ENCODE results near the gene WRAP73. TPM values are rescaled to one million over a fixed set of nuclear protein-coding genes. Genes with fewer than 3 reads are reported as not detected.

Gene WRAP73, protein sequence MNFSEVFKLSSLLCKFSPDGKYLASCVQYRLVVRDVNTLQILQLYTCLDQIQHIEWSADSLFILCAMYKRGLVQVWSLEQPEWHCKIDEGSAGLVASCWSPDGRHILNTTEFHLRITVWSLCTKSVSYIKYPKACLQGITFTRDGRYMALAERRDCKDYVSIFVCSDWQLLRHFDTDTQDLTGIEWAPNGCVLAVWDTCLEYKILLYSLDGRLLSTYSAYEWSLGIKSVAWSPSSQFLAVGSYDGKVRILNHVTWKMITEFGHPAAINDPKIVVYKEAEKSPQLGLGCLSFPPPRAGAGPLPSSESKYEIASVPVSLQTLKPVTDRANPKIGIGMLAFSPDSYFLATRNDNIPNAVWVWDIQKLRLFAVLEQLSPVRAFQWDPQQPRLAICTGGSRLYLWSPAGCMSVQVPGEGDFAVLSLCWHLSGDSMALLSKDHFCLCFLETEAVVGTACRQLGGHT
- total RNA-seq (14.3 and 14.7 TPM in 2 replicates), polyA plus RNA-seq (23.5 and 28.8 TPM in 2 replicates)

DNA sequence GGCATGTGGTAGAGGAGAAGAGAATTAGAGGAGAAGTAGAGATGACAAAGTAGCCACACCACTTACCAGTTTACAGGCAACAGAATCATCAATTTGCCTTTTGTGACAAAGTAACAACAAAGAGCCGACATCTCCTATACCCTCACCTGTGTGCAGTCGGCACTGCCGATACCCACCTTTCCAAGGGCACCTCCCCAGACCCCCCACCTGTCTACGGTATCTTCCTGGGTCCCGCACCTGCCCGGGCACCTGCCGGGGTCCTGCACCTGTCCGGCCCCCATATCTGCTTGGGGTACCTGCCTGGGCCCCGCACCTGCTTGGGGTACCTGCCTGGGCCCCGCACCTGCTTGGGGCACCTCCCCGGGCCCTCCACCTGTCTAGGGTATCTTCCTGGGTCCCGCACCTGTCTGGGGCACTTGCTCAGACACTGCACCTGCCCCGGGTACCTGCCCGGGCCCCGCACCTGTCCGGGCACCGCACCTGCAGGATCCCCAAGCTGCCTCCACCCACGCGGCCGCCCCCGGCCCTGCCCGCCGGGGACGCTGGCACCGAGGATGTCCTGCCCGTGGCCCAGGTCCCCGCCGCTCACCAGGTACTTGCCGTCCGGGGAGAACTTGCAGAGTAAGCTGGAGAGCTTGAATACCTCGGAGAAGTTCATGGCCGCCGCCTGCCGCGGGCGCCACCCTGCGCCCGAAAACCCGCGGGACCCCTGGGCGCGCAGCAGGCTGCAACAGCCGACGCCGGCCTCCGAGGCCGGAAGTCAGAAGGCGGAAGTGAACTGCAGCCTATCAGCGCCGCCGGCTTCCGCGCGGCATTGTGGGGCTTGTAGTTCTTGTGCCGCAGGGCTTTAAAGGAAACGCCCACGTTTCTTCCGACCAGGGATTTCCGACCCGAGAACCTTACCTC lies at the start of gene WRAP73:
TSS of gene WRAP73 (minus strand) at position 762 of the 906 bp plus-strand sequence. CDS start at position 658, 104 bp downstream.
- 5% methylated on average over 57 of the region's 60 CpGs for WGBS (ENCODE audit: low lambda C conversion rate, missing lambda C conversion rate)
- no peak for TF ChIP-seq EZH2phosphoT487 (IDR thresholded peaks at IDR 0.05; ENCODE audit: low read depth, severe bottlenecking, unreplicated experiment)
- TF ChIP-seq, protein P1, sequence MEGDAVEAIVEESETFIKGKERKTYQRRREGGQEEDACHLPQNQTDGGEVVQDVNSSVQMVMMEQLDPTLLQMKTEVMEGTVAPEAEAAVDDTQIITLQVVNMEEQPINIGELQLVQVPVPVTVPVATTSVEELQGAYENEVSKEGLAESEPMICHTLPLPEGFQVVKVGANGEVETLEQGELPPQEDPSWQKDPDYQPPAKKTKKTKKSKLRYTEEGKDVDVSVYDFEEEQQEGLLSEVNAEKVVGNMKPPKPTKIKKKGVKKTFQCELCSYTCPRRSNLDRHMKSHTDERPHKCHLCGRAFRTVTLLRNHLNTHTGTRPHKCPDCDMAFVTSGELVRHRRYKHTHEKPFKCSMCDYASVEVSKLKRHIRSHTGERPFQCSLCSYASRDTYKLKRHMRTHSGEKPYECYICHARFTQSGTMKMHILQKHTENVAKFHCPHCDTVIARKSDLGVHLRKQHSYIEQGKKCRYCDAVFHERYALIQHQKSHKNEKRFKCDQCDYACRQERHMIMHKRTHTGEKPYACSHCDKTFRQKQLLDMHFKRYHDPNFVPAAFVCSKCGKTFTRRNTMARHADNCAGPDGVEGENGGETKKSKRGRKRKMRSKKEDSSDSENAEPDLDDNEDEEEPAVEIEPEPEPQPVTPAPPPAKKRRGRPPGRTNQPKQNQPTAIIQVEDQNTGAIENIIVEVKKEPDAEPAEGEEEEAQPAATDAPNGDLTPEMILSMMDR (IDR thresholded peaks at IDR 0.05; ENCODE audit: poor library complexity): peak; percentile 29
- no peak for TF ChIP-seq EZH2 (IDR thresholded peaks at IDR 0.05; ENCODE audit: borderline replicate concordance)
- H3K27ac ChIP-seq: no peak within 1 kb of the TSS
- no peaks in the 10 kb centered on the region for H4K20me1 ChIP-seq (ENCODE audit: insufficient read depth, poor library complexity, severe bottlenecking)
- peak within 1 kb of the TSS; percentile 81 for H2AFZ ChIP-seq
- H3K9me2 ChIP-seq (replicated peaks; ENCODE audit: insufficient read depth): no peaks in the 10 kb centered on the region
- peaks cover 8% of the 10 kb centered on the region for H3K4me1 ChIP-seq (ENCODE audit: insufficient read depth)
- no peaks in the 10 kb centered on the region for H3K9me3 ChIP-seq (ENCODE audit: low read depth)
- peaks cover 45% of the 10 kb centered on the region for H3K27me3 ChIP-seq
- H3K79me2 ChIP-seq: peaks cover 11% of the 10 kb centered on the region
- peak; percentile 94 for DNase-seq (ENCODE audit: low spot score)
- H3K4me2 ChIP-seq: peak within 1 kb of the TSS; percentile 95
- H3K4me3 ChIP-seq: peak within 1 kb of the TSS; percentile 41
- no peaks in the 10 kb centered on the region for H3K36me3 ChIP-seq (replicated peaks; ENCODE audit: insufficient read depth, low read depth)

DNA sequence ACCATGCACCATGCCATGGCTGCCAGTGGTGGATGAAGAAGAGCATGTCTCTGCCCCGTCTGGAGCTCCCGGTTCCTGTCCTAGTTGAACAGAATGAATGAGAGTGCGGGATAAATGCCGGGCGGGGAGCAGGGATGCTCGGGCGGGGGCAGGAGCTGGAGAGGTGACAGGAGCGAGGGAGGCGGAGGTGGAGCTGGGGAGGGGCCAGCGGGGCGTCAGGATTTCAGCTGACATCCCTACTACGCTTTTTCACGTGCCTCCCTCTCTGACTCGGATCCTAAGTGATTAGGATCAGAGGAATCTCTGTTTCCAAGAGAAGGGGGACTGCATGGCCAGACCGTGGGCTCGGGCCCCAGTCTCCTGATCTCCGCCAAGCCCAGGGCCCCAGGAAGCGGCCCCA lies 49.7 kb upstream of the WRAP73 start:
- WGBS (ENCODE audit: low lambda C conversion rate, missing lambda C conversion rate): 81% methylated on average over 16 of the region's 18 CpGs
- DNase-seq (ENCODE audit: low spot score): no peak
- Histone ChIP-seq H4K20me1 (ENCODE audit: insufficient read depth, poor library complexity, severe bottlenecking) (no peaks in the 10 kb centered on the region), H3K4me2 (no peak overlapping the region), H3K27me3 (no peaks in the 10 kb centered on the region), H3K4me3 (no peak overlapping the region), H3K79me2 (no peaks in the 10 kb centered on the region), H3K9me2 (replicated peaks; ENCODE audit: insufficient read depth) (no peaks in the 10 kb centered on the region), H3K36me3 (replicated peaks; ENCODE audit: insufficient read depth, low read depth) (no peaks in the 10 kb centered on the region), H3K27ac (no peak overlapping the region), H2AFZ (no peak overlapping the region), H3K9me3 (ENCODE audit: low read depth) (no peaks in the 10 kb centered on the region), H3K4me1 (ENCODE audit: insufficient read depth) (no peaks in the 10 kb centered on the region)
- TF ChIP-seq EZH2 (IDR thresholded peaks at IDR 0.05; ENCODE audit: borderline replicate concordance): no peak
- no peak for TF ChIP-seq EZH2phosphoT487 (IDR thresholded peaks at IDR 0.05; ENCODE audit: low read depth, severe bottlenecking, unreplicated experiment)
- TF ChIP-seq, protein P1 (IDR thresholded peaks at IDR 0.05; ENCODE audit: poor library complexity): no peak

DNA sequence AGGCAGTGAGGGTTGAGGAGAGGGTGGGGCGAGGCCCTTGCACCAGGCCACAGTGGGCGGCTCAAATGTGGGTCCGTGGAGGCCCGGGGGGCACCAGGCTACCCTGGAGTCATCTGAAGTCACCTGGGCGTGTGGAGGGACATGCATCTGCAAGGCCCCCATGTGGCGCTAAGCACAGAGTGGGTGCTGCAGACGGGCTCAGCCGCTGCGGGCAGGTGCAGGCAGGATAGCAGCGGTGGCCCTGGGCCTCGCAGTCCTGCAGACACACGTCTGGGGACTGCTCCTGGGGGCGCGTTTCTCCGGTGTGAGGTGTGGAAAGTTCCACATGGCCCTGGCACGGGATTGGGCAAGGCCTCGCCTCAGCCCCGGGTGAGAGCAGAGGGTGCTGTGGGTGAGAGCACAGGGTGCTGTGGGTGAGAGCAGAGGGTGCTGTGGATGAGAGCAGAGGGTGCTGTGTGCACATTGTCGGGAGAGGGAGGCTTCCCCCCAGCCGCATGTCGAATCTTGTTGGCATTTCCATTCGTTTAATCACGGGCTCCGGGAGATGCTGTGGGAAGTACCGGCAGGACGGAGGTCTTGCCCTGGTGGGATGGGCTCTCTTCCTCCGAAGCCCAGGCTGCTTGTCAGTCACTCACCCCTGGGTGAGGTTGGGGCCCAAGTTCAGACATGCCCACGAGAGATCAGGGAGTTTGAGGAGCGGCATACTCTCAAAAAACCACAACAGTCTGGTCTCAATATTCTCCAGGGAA lies 48.9 kb upstream of the WRAP73 start:
- Histone ChIP-seq H3K9me3 (ENCODE audit: low read depth) (no peaks in the 10 kb centered on the region), H3K4me2 (no peak overlapping the region), H3K27ac (no peak overlapping the region), H3K79me2 (no peaks in the 10 kb centered on the region), H3K4me3 (no peak overlapping the region), H2AFZ (no peak overlapping the region), H3K4me1 (ENCODE audit: insufficient read depth) (no peaks in the 10 kb centered on the region), H3K27me3 (no peaks in the 10 kb centered on the region), H3K36me3 (replicated peaks; ENCODE audit: insufficient read depth, low read depth) (no peaks in the 10 kb centered on the region), H3K9me2 (replicated peaks; ENCODE audit: insufficient read depth) (no peaks in the 10 kb centered on the region), H4K20me1 (ENCODE audit: insufficient read depth, poor library complexity, severe bottlenecking) (no peaks in the 10 kb centered on the region)
- 86% methylated on average over 28 of the region's 29 CpGs for WGBS (ENCODE audit: low lambda C conversion rate, missing lambda C conversion rate)
- TF ChIP-seq, protein P1 (IDR thresholded peaks at IDR 0.05; ENCODE audit: poor library complexity): no peak
- no peak for TF ChIP-seq EZH2 (IDR thresholded peaks at IDR 0.05; ENCODE audit: borderline replicate concordance)
- no peak for DNase-seq (ENCODE audit: low spot score)
